Chondrocyte (in vitro differentiated cells): ENCODE data around the gene RPAIN. TPM values are rescaled to one million over a fixed set of nuclear protein-coding genes. Genes with fewer than 3 reads are reported as not detected.
A peak's percentile ranks its signal among the peaks of the same experiment; 100 is the strongest.

ENCODE experiments used
- DNase-seq: peaks from one replicate; pipeline ENCODE4 v3.0.0; 2021; ENCODE audit warnings: mixed read lengths, low spot score
- H3K27ac Mint-ChIP-seq: one replicate; pipeline ENCODE4 v1.8.0; 2021; ENCODE audit warnings: mild to moderate bottlenecking, moderate library complexity, mixed read lengths; ENCODE audit not compliant: unreplicated experiment
- H3K27me3 Mint-ChIP-seq: 2 replicates; pipeline ENCODE4 v1.8.0; 2021; ENCODE audit warnings: low read depth, mixed read lengths
- H3K36me3 Mint-ChIP-seq: 2 replicates; pipeline ENCODE4 v1.8.0; 2021; ENCODE audit warnings: low read depth, mixed read lengths
- H3K4me1 Mint-ChIP-seq: 2 replicates; pipeline ENCODE4 v1.8.0; 2021; ENCODE audit warnings: low read depth, mild to moderate bottlenecking, mixed read lengths
- H3K4me3 Mint-ChIP-seq: one replicate; pipeline ENCODE4 v1.8.0; 2021; ENCODE audit warnings: mild to moderate bottlenecking, moderate library complexity, mixed read lengths; ENCODE audit not compliant: unreplicated experiment
- H3K9me3 Mint-ChIP-seq: 2 replicates; pipeline ENCODE4 v1.8.0; 2021; ENCODE audit warnings: low read depth, mixed read lengths
- CTCF ChIP-seq: fragments of 200-600 bp; sonication (generic); IDR thresholded peaks from 2 replicates; pipeline ENCODE4 v1.5.0; 2021; ENCODE audit warnings: antibody characterized with exemption, mild to moderate bottlenecking, moderate library complexity
- total RNA-seq: library from RNA; stranded (reverse); gene quantifications from 3 replicates; pipeline ENCODE4 v1.2.1, GENCODE V29; 2021

Gene RPAIN
- total RNA-seq, 1 donor from 2014 or later = 35.1 TPM

GRCh38 chr17:5446786-5447185 lies 26.8 kb downstream of the RPAIN start:
- TF ChIP-seq CTCF = no peak
- no peak for DNase-seq
- H3K36me3 Mint-ChIP-seq = peaks cover 19% of the 10 kb centered on the region
- no peaks in the 10 kb centered on the region for H3K9me3 Mint-ChIP-seq
- H3K27me3 Mint-ChIP-seq = no peaks in the 10 kb centered on the region
- H3K4me1 Mint-ChIP-seq = no peaks in the 10 kb centered on the region
- H3K27ac Mint-ChIP-seq = no peak overlapping the region
- no peak overlapping the region for H3K4me3 Mint-ChIP-seq

GRCh38 chr17:5464717-5465507 lies 44.9 kb downstream of the RPAIN start:
- H3K4me1 Mint-ChIP-seq = peaks cover 23% of the 10 kb centered on the region
- H3K27me3 Mint-ChIP-seq = no peaks in the 10 kb centered on the region
- DNase-seq = no peak
- H3K27ac Mint-ChIP-seq = no peak overlapping the region
- no peak for TF ChIP-seq CTCF
- H3K9me3 Mint-ChIP-seq = no peaks in the 10 kb centered on the region
- peaks cover 5% of the 10 kb centered on the region for H3K36me3 Mint-ChIP-seq
- H3K4me3 Mint-ChIP-seq = no peak overlapping the region

GRCh38 chr17:5466295-5466694 lies 46.3 kb downstream of the RPAIN start:
- Mint-ChIP-seq H3K27ac (no peak overlapping the region), H3K36me3 (peaks cover 1% of the 10 kb centered on the region), H3K4me1 (peaks cover 23% of the 10 kb centered on the region), H3K9me3 (no peaks in the 10 kb centered on the region), H3K4me3 (no peak overlapping the region), H3K27me3 (no peaks in the 10 kb centered on the region)
- TF ChIP-seq CTCF = no peak
- DNase-seq = no peak

DNA sequence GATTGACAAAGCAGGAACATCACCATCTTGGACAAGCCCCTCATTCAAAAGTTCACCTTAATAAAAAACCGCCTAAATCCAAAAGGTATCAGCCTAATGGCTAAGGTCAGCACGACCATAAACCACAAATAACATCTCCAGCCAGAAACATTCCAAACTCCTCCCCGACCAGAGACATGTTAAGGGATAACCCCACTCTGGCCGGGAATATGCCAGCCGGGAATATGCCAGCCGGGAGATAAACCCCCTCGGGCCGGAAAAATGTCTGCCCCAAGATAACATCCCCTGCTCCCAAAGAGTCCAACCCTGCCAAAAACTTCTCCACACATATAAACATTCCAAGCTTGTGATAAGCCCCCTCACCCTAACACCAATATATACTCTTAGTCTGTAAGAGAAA lies 47.4 kb downstream of the RPAIN start:
- H3K9me3 Mint-ChIP-seq = no peaks in the 10 kb centered on the region
- peak overlapping the region; percentile 68 for H3K27ac Mint-ChIP-seq
- no peak for DNase-seq
- peaks cover 23% of the 10 kb centered on the region for H3K4me1 Mint-ChIP-seq
- no peak for TF ChIP-seq CTCF
- H3K4me3 Mint-ChIP-seq = peak overlapping the region; percentile 79
- H3K27me3 Mint-ChIP-seq = no peaks in the 10 kb centered on the region
- no peaks in the 10 kb centered on the region for H3K36me3 Mint-ChIP-seq

GRCh38 chr17:5468075-5468473 lies 48.1 kb downstream of the RPAIN start:
- Mint-ChIP-seq H3K27me3 (no peaks in the 10 kb centered on the region), H3K4me1 (peaks cover 23% of the 10 kb centered on the region), H3K9me3 (no peaks in the 10 kb centered on the region), H3K36me3 (peaks cover under 1% of the 10 kb centered on the region), H3K27ac (peak overlapping the region; percentile 68), H3K4me3 (peak overlapping the region; percentile 79)
- DNase-seq = no peak
- TF ChIP-seq CTCF = no peak
